HEK293T (cell line): ENCODE measurements around the gene C1RL.

ENCODE experiments used
- CTCF ChIA-PET: fragments of 350-600 bp; formaldehyde crosslinking; extraction: SDS; loops from one replicate; lab custom pipeline; 2021; ENCODE audit warnings: antibody characterized with exemption, inconsistent platforms; lab: Yijun Ruan, JAX
- POLR2A ChIA-PET: fragments of 350-600 bp; formaldehyde crosslinking; extraction: SDS; loops from one replicate; lab custom pipeline; 2020; ENCODE audit warnings: antibody characterized with exemption, inconsistent platforms; lab: Yijun Ruan, JAX
- DNase-seq: peaks from one replicate; pipeline ENCODE4 v3.0.0; 2012; ENCODE audit warnings: mixed read lengths; ENCODE audit errors: extremely low spot score
- ARNT ChIP-seq: fragments of 450-650 bp; IDR thresholded peaks from 2 replicates; pipeline ENCODE4 v1.6.1; 2017; ENCODE audit warnings: mild to moderate bottlenecking
- BHLHE40 ChIP-seq: fragments of 450-650 bp; IDR thresholded peaks from 2 replicates; pipeline ENCODE4 v1.6.1; 2016; ENCODE audit warnings: mild to moderate bottlenecking, moderate library complexity, borderline replicate concordance
- CTBP1 ChIP-seq: fragments of 450-650 bp; IDR thresholded peaks from 2 replicates; pipeline ENCODE4 v1.6.1; 2016; ENCODE audit warnings: borderline replicate concordance
- ELF4 ChIP-seq: fragments of 450-650 bp; IDR thresholded peaks from 2 replicates; pipeline ENCODE4 v1.6.1; 2017; ENCODE audit warnings: antibody characterized with exemption
- FOXA1 ChIP-seq: fragments of 450-650 bp; IDR thresholded peaks from 2 replicates; pipeline ENCODE4 v1.6.1; 2016; ENCODE audit warnings: mild to moderate bottlenecking
- FOXK2 ChIP-seq: fragments of 450-650 bp; IDR thresholded peaks from 2 replicates; pipeline ENCODE4 v1.6.1; 2016; ENCODE audit warnings: mild to moderate bottlenecking
- FOXM1 ChIP-seq: fragments of 450-650 bp; IDR thresholded peaks from 2 replicates; pipeline ENCODE4 v1.6.1; 2017; ENCODE audit warnings: mild to moderate bottlenecking, borderline replicate concordance
- HDGF ChIP-seq: fragments of 450-650 bp; IDR thresholded peaks from 2 replicates; pipeline ENCODE4 v1.6.1; 2017; ENCODE audit warnings: antibody characterized with exemption, borderline replicate concordance
- L3MBTL2 ChIP-seq: fragments of 450-650 bp; conservative IDR thresholded peaks from 2 replicates; pipeline ENCODE4 v1.6.1; 2016; ENCODE audit warnings: mild to moderate bottlenecking
- LEF1 ChIP-seq: fragments of 450-650 bp; IDR thresholded peaks from 2 replicates; pipeline ENCODE4 v1.6.1; 2017; ENCODE audit warnings: mild to moderate bottlenecking, borderline replicate concordance
- NFRKB ChIP-seq: fragments of 450-650 bp; IDR thresholded peaks from 2 replicates; pipeline ENCODE4 v1.6.1; 2016; ENCODE audit warnings: mild to moderate bottlenecking, moderate library complexity
- PKNOX1 ChIP-seq: fragments of 450-650 bp; IDR thresholded peaks from 2 replicates; pipeline ENCODE4 v1.6.1; 2016
- SP1 ChIP-seq: fragments of 450-650 bp; IDR thresholded peaks from 2 replicates; pipeline ENCODE4 v1.6.1; 2017
- SUZ12 ChIP-seq: fragments of 450-650 bp; IDR thresholded peaks from 2 replicates; pipeline ENCODE4 v1.6.1; 2016; ENCODE audit warnings: mild to moderate bottlenecking
- TARDBP ChIP-seq: fragments of 450-650 bp; IDR thresholded peaks from 2 replicates; pipeline ENCODE4 v1.6.1; 2016
- ZNF384 ChIP-seq: fragments of 450-650 bp; IDR thresholded peaks from 2 replicates; pipeline ENCODE4 v1.6.1; 2016

The C1RL gene

GRCh38 chr12:7121324-7121723, 12.3 kb upstream of the C1RL start:
- POLR2A ChIA-PET = interaction anchor here (1.0 kb wide), 1 partner anchor 64 kb away, joined by 3 read pairs; no protein-coding TSS in a partner anchor
- DNase-seq = no peak
- CTCF ChIA-PET = no interaction called here
- TF ChIP-seq SUZ12 = no peak
- TF ChIP-seq FOXK2 = no peak
- TF ChIP-seq NFRKB = no peak
- no peak for TF ChIP-seq HDGF
- TF ChIP-seq BHLHE40 = no peak
- TF ChIP-seq ELF4 = no peak
- no peak for TF ChIP-seq FOXA1
- TF ChIP-seq LEF1 = no peak
- no peak for TF ChIP-seq PKNOX1
- TF ChIP-seq L3MBTL2 = no peak
- no peak for TF ChIP-seq CTBP1
- no peak for TF ChIP-seq TARDBP
- no peak for TF ChIP-seq ZNF384
- no peak for TF ChIP-seq SP1
- TF ChIP-seq FOXM1 = no peak
- no peak for TF ChIP-seq ARNT

GRCh38 chr12:7120166-7120565, 11.2 kb upstream of the C1RL start:
- ChIA-PET CTCF (no interaction called here), POLR2A (interaction anchor here (1.1 kb wide), 1 partner anchor 176 kb away, joined by 4 read pairs; the partner anchor contains the start of genes C12orf57 and RNU7-1)
- TF ChIP-seq ELF4 (no peak), TARDBP (no peak), FOXA1 (no peak), FOXK2 (no peak), BHLHE40 (no peak), ZNF384 (no peak), NFRKB (no peak), SUZ12 (no peak), HDGF (no peak), CTBP1 (no peak), PKNOX1 (no peak), ARNT (no peak), SP1 (no peak), FOXM1 (no peak), L3MBTL2 (no peak), LEF1 (no peak)
- no peak for DNase-seq

- POLR2A ChIA-PET = interaction anchor here (0.9 kb wide), 1 partner anchor 228 kb away, joined by 3 read pairs; no protein-coding TSS in a partner anchor
- TF ChIP-seq NFRKB = no peak
- no peak for TF ChIP-seq SP1
- no peak for TF ChIP-seq FOXK2
- TF ChIP-seq CTBP1 = no peak
- TF ChIP-seq ZNF384 = no peak
- TF ChIP-seq ARNT = no peak
- CTCF ChIA-PET = no interaction called here
- DNase-seq = no peak
Measured at GRCh38 chr12:7118881-7119280, 9.9 kb upstream of the C1RL start.

GRCh38 chr12:7117670-7118069, 8.7 kb upstream of the C1RL start:
- TF ChIP-seq HDGF (no peak), TARDBP (no peak), FOXA1 (no peak), LEF1 (no peak), ZNF384 (no peak), FOXM1 (no peak), PKNOX1 (no peak), CTBP1 (no peak), ARNT (no peak), FOXK2 (no peak), BHLHE40 (no peak), SUZ12 (no peak)
- ChIA-PET POLR2A (no interaction called here), CTCF (no interaction called here)
- DNase-seq = no peak

GRCh38 chr12:7116916-7117315, 7.9 kb upstream of the C1RL start:
- DNase-seq = no peak
- CTCF ChIA-PET = interaction anchor here (0.7 kb wide), 1 partner anchor 383 kb away, joined by 3 read pairs; no protein-coding TSS in a partner anchor
- TF ChIP-seq LEF1 (no peak), HDGF (no peak), SUZ12 (no peak), CTBP1 (no peak), ZNF384 (no peak), L3MBTL2 (no peak), BHLHE40 (no peak), ARNT (no peak), FOXM1 (no peak), NFRKB (no peak), TARDBP (no peak), FOXA1 (no peak), FOXK2 (no peak), ELF4 (no peak), SP1 (no peak)
- POLR2A ChIA-PET = interaction anchor here (1.1 kb wide), 1 partner anchor 173 kb away, joined by 4 read pairs; the partner anchor contains the start of genes C12orf57 and RNU7-1

- DNase-seq = no peak
- ChIA-PET POLR2A (interaction anchor here (1.1 kb wide), 1 partner anchor 172 kb away, joined by 4 read pairs; the partner anchor contains the start of genes C12orf57 and RNU7-1), CTCF (interaction anchor here (0.7 kb wide), 1 partner anchor 382 kb away, joined by 3 read pairs; no protein-coding TSS in a partner anchor)
Measured at GRCh38 chr12:7116196-7116595, 7.2 kb upstream of the C1RL start.

More at GRCh38 chr12:7116196-7116595, 7.2 kb upstream of the C1RL start:
- TF ChIP-seq ARNT = no peak
- no peak for TF ChIP-seq ZNF384
- TF ChIP-seq NFRKB = no peak
- no peak for TF ChIP-seq SUZ12
- no peak for TF ChIP-seq TARDBP
- no peak for TF ChIP-seq LEF1
- TF ChIP-seq HDGF = no peak
- no peak for TF ChIP-seq FOXK2
- TF ChIP-seq BHLHE40 = no peak
- no peak for TF ChIP-seq ELF4
- no peak for TF ChIP-seq PKNOX1
- TF ChIP-seq CTBP1 = no peak
- TF ChIP-seq SP1 = no peak
- no peak for TF ChIP-seq L3MBTL2
- no peak for TF ChIP-seq FOXA1
